OCI-LY3 (cell line): Measurements from ENCODE around the gene LILRB5.
"Not testable (repeated sequence)": the region's sequence is repeated elsewhere in the genome, so short reads cannot be mapped to it uniquely, and the experiment has no call there.

Experiments
- H2AFZ ChIP-seq: fragments of 200-600, 300-600 bp; shearing (Covaris generic); 2 replicates; pipeline ENCODE4 v1.6.0; 2014; ENCODE audit warnings: antibody characterized with exemption, low read depth, low read length
- H3K27ac ChIP-seq: fragments of 200-600, 300-600 bp; sonication (generic); 2 replicates; pipeline ENCODE4 v1.5.1; 2014; ENCODE audit warnings: mild to moderate bottlenecking, low read length, moderate library complexity, mixed read lengths
- H3K27me3 ChIP-seq: fragments of 200-600, 300-600 bp; sonication (generic); 2 replicates; pipeline ENCODE4 v1.6.1; 2014; ENCODE audit warnings: low read depth, low read length, mixed read lengths
- H3K36me3 ChIP-seq: fragments of 200-600, 300-600 bp; sonication (generic); replicated peaks from 2 replicates; pipeline ENCODE3; 2014; ENCODE audit warnings: low read depth, low read length, mixed read lengths
- H3K4me1 ChIP-seq: fragments of 300-600, 200-600 bp; sonication (generic); 2 replicates; pipeline ENCODE4 v1.6.1; 2014; ENCODE audit warnings: low read length, mixed read lengths
- H3K4me2 ChIP-seq: fragments of 200-600, 300-600 bp; sonication (generic); 2 replicates; pipeline ENCODE4 v1.6.1; 2014; ENCODE audit warnings: low read length, mixed read lengths
- H3K4me3 ChIP-seq: fragments of 300-600, 200-600 bp; sonication (generic); 2 replicates; pipeline ENCODE4 v1.5.1; 2014; ENCODE audit warnings: antibody characterized with exemption, mild to moderate bottlenecking, low read length, moderate library complexity
- H3K79me2 ChIP-seq: fragments of 300-600, 200-600 bp; shearing (Covaris generic); 2 replicates; pipeline ENCODE4 v1.6.1; 2014; ENCODE audit warnings: mild to moderate bottlenecking, low read length, mixed read lengths
- H3K9ac ChIP-seq: fragments of 300-600, 200-600 bp; shearing (Covaris generic); 2 replicates; pipeline ENCODE4 v1.6.0; 2014; ENCODE audit warnings: mild to moderate bottlenecking, low read length, moderate library complexity
- H3K9me3 ChIP-seq: fragments of 200-600, 300-600 bp; shearing (Covaris generic); 2 replicates; pipeline ENCODE4 v1.6.1; 2014; ENCODE audit warnings: low read length, mixed read lengths; ENCODE audit not compliant: insufficient read depth
- H4K20me1 ChIP-seq: fragments of 200-600, 300-600 bp; sonication (generic); 2 replicates; pipeline ENCODE4 v1.6.1; 2016; ENCODE audit warnings: low read length, mixed read lengths; ENCODE audit not compliant: insufficient read depth
- CTCF ChIP-seq: fragments of 200-600, 300-600 bp; sonication (generic); IDR thresholded peaks from 2 replicates; pipeline ENCODE4 v1.5.1; 2014; ENCODE audit warnings: antibody characterized with exemption, low read length, low read depth
- EZH2phosphoT487 ChIP-seq: fragments of 200-600 bp; shearing (Covaris generic); IDR thresholded peaks from 2 replicates; pipeline ENCODE4 v1.6.1; 2018; ENCODE audit warnings: antibody characterized with exemption, mixed run types, low read depth

Gene LILRB5

DNA sequence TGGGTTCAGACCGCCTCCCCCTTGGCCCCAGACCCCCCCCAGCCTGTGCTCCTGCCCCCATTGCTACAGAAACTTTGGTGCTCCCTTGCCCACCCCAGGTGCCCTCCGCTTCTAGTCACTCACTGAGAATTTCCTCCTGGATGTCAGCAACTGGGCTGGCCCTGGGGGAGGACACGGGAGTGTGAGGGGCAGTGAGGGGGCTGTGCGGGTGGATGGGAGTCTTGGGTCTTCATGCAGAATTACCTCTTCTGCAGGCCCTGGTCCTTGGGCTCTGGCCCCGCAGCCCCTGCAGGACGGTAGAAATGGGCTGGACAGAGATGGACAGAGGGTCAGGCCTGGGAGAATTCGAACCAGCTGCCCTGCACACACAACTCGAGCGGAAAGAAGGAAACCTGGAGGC lies 4.8 kb downstream of the LILRB5 start:
- H3K27ac ChIP-seq = no peak overlapping the region
- H3K79me2 ChIP-seq = no peaks in the 10 kb centered on the region
- H3K9ac ChIP-seq = no peak overlapping the region
- H2AFZ ChIP-seq = no peak overlapping the region
- no peaks in the 10 kb centered on the region for H4K20me1 ChIP-seq
- H3K36me3 ChIP-seq = no peaks in the 10 kb centered on the region
- no peaks in the 10 kb centered on the region for H3K9me3 ChIP-seq
- H3K4me3 ChIP-seq = no peak overlapping the region
- peaks cover 56% of the 10 kb centered on the region for H3K27me3 ChIP-seq
- peaks cover 12% of the 10 kb centered on the region for H3K4me1 ChIP-seq
- TF ChIP-seq CTCF (no peak), EZH2phosphoT487 (no peak)
- H3K4me2 ChIP-seq = no peak overlapping the region

DNA sequence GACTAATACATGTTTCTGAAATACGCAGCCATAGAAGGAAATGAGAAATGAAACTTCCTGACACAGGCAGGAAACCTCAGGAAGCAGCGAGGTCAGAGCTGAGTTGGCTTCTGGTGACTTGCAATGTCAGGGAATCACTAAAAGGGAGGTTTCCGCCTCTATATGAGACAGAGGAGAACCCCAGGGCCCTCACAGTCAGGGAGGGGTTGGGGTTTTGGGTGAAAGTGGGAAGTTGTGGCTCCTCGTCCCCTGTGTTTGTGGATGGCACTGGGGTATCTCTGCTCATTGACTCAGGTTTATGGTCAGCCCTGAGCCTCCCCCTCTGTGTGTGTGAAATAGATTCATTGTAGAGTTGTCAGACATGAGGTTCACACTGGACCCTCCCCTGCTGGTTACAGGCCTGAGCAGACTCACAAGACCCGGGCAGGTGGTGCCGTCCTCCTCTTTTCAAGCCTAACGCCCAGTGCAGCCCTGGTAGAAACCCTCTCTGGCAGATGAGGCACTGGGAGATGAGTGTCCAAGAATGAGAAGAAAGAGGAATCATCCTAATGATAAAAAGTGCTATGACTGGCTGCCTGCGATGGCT lies 9.0 kb downstream of the LILRB5 start:
- H3K9ac ChIP-seq = no peak overlapping the region
- no peak overlapping the region for H3K27ac ChIP-seq
- H4K20me1 ChIP-seq = no peaks in the 10 kb centered on the region
- TF ChIP-seq EZH2phosphoT487 = no peak
- TF ChIP-seq CTCF = no peak
- H3K9me3 ChIP-seq = no peaks in the 10 kb centered on the region
- H2AFZ ChIP-seq = no peak overlapping the region
- H3K36me3 ChIP-seq = no peaks in the 10 kb centered on the region
- H3K4me1 ChIP-seq = peaks cover 8% of the 10 kb centered on the region
- peaks cover 33% of the 10 kb centered on the region for H3K27me3 ChIP-seq
- no peaks in the 10 kb centered on the region for H3K79me2 ChIP-seq
- peak overlapping the region; percentile 10; the same call in 1 of the 2 replicates for H3K4me2 ChIP-seq
- no peak overlapping the region for H3K4me3 ChIP-seq

DNA sequence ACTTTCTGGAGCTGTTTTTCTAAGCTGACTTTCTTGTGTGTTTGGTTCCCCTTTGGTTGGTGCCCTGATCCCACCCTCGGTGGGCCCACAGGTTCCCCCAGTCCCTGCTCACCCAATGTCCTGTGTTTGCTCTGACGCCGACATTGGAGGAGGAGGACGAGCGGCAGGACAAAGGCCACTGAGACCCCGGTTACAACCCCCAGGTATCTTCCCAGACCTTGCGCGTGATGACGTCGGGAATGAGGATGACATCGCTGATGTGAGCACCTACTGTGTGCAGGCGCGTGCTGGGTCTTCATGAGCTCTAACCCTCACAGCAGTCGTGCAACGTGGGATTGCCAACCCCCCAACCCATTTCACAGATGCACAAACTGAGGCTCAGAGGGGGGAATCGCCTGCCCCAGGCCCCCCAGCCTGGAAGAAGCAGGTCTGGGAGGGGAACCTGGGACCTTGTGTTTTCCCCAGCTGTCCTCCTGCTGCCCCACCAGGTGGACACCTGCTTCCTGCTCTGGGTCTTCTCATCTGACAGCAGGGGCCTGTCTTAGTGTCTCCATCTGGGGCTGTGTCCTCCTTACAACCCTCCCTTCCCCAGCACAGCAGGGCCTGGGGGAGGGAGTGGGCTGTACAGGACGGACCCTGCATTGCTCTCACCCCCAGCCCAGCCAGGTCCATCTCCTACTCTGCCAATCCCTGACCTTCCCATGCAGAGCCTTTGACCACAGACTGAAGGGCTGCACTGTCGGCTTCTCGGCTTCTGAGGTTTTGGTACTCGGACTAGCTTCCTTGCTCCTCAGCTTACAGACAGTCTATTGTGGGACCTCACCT lies 9.8 kb downstream of the LILRB5 start:
- Histone ChIP-seq H3K4me3 (no peak overlapping the region), H4K20me1 (no peaks in the 10 kb centered on the region), H3K4me2 (peak overlapping the region; percentile 10; the same call in 1 of the 2 replicates), H3K9me3 (no peaks in the 10 kb centered on the region), H3K27ac (no peak overlapping the region), H3K4me1 (peaks cover 14% of the 10 kb centered on the region), H3K36me3 (no peaks in the 10 kb centered on the region), H3K27me3 (peaks cover 27% of the 10 kb centered on the region), H3K79me2 (no peaks in the 10 kb centered on the region), H2AFZ (no peak overlapping the region), H3K9ac (no peak overlapping the region)
- no peak for TF ChIP-seq CTCF
- TF ChIP-seq EZH2phosphoT487 = no peak

GRCh38 chr19:54245936-54246335 lies 11.1 kb downstream of the LILRB5 start:
- Histone ChIP-seq H3K9me3 (no peaks in the 10 kb centered on the region), H3K79me2 (no peaks in the 10 kb centered on the region), H3K4me3 (no peak overlapping the region), H3K4me1 (peaks cover 15% of the 10 kb centered on the region), H4K20me1 (no peaks in the 10 kb centered on the region), H3K36me3 (no peaks in the 10 kb centered on the region), H3K27me3 (peaks cover 22% of the 10 kb centered on the region), H3K27ac (no peak overlapping the region), H2AFZ (no peak overlapping the region), H3K9ac (no peak overlapping the region), H3K4me2 (no peak overlapping the region)
- TF ChIP-seq EZH2phosphoT487 (no peak), CTCF (no peak)

DNA sequence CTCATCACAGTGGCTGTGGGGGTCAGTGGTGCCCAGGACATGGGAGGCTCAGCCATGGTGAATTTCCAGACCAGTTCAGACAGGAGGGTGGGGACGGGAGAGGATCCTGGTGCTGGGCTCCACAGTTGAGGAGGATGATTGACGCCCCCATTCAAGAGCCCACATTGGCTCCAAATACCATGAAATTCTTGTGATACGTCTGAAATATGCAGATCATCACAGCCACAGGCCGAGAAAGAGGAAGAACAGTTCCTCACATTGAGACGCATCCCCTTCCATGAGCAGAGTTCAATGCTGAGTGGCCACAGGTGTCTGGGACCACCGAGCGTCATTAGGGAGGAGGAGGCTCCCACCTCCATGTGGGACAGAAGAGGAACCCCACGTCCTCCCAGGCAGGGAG lies 13.3 kb downstream of the LILRB5 start:
- not testable (repeated sequence) for H3K4me2 ChIP-seq, H3K4me3 ChIP-seq, H3K9me3 ChIP-seq, H3K36me3 ChIP-seq, H3K79me2 ChIP-seq, H4K20me1 ChIP-seq, H3K27ac ChIP-seq, H3K9ac ChIP-seq, H2AFZ ChIP-seq
- peaks cover 15% of the 10 kb centered on the region for H3K4me1 ChIP-seq
- H3K27me3 ChIP-seq = peaks cover 16% of the 10 kb centered on the region

DNA sequence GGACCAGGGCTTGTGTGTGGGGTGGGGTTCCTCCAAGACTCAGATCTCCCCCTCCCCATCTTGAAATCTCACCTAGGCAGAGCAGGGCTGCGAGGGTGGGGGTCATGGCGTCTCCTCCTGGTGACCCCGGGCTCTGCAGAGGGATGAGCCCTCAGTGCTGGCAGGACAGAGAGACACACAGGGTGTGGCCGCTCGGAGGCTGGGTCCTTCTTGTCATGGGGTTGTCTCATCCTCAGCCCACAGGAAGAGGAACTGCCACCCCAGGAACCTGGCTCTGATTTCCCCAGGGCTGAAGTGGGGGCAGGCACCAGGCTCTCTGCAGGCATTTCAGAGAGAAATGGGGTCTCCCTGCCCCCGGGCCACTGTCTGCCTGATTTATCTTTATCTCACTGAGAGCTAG lies 14.4 kb downstream of the LILRB5 start, which contains the start of gene LILRA6:
LILRA6 (minus strand) TSS at position 145 of the 400 bp plus-strand sequence.
- Histone ChIP-seq H3K4me3 (peak within 1 kb of the TSS; percentile 51; the same call in 1 of the 2 replicates), H2AFZ (0 out of 2 replicates have a peak within 1 kb of the TSS, but pooled peaks have one; percentile 7), H3K27me3 (peaks cover 13% of the 10 kb centered on the region; the same call in 1 of the 2 replicates), H3K9ac (0 out of 2 replicates have a peak within 1 kb of the TSS, but pooled peaks have one; percentile 16), H3K4me2 (peak within 1 kb of the TSS; percentile 52), H3K4me1 (peaks cover 10% of the 10 kb centered on the region)
- H3K9me3 ChIP-seq, H4K20me1 ChIP-seq, H3K79me2 ChIP-seq, H3K27ac ChIP-seq, H3K36me3 ChIP-seq: not testable (repeated sequence)
